HepG2 (cell line): Measurements from ENCODE around the gene DDX54. TPM values are rescaled to one million over a fixed set of nuclear protein-coding genes. Genes with fewer than 3 reads are reported as not detected.

Source experiments
- EED ChIP-seq: sonication (generic); formaldehyde crosslinking; IDR thresholded peaks from 2 replicates; pipeline ENCODE4 v1.5.0; 2020; ENCODE audit warnings: mild to moderate bottlenecking, missing genetic modification reagents
- FLYWCH1 ChIP-seq: sonication (generic); formaldehyde crosslinking; IDR thresholded peaks from 2 replicates; pipeline ENCODE4 v1.8.1; 2023; ENCODE audit warnings: mild to moderate bottlenecking, missing genetic modification reagents
- FOXO1 ChIP-seq: sonication (generic); formaldehyde crosslinking; IDR thresholded peaks from 2 replicates; pipeline ENCODE4 v1.4.0; 2020; ENCODE audit warnings: missing genetic modification reagents
- HDAC2 ChIP-seq: sonication (generic); formaldehyde crosslinking; IDR thresholded peaks from 2 replicates; pipeline ENCODE4 v1.4.0; 2020; ENCODE audit warnings: missing genetic modification reagents
- IKZF4 ChIP-seq: sonication (generic); formaldehyde crosslinking; IDR thresholded peaks from 2 replicates; pipeline ENCODE4 v1.5.1; 2020; ENCODE audit warnings: borderline replicate concordance, mild to moderate bottlenecking, low read depth, missing genetic modification reagents; ENCODE audit errors: not compliant biosample characterization
- NFATC3 ChIP-seq: sonication (generic); formaldehyde crosslinking; IDR thresholded peaks from 2 replicates; pipeline ENCODE4 v1.5.1; 2020; ENCODE audit warnings: mild to moderate bottlenecking, missing genetic modification reagents
- PAF1 ChIP-seq: IDR thresholded peaks from 2 replicates; pipeline ENCODE4 v1.6.1; 2016; ENCODE audit warnings: missing genetic modification reagents, missing compliant biosample characterization
- POGZ ChIP-seq: sonication (generic); formaldehyde crosslinking; IDR thresholded peaks from 2 replicates; pipeline ENCODE4 v1.4.0; 2020; ENCODE audit warnings: mild to moderate bottlenecking, missing genetic modification reagents
- SP4 ChIP-seq: sonication (generic); formaldehyde crosslinking; IDR thresholded peaks from 2 replicates; pipeline ENCODE4 v1.8.1; 2023; ENCODE audit warnings: mild to moderate bottlenecking, missing genetic modification reagents
- XRCC5 ChIP-seq: fragments of 200-400 bp; formaldehyde crosslinking; optimal IDR thresholded peaks from 2 replicates; pipeline ENCODE3; 2017; ENCODE audit warnings: mild to moderate bottlenecking, low read length
- ZFP82 ChIP-seq: sonication (generic); formaldehyde crosslinking; IDR thresholded peaks from 2 replicates; pipeline ENCODE4 v1.5.1; 2020; ENCODE audit warnings: mild to moderate bottlenecking, missing genetic modification reagents, borderline replicate concordance
- ZNF143 ChIP-seq: sonication (generic); formaldehyde crosslinking; IDR thresholded peaks from 2 replicates; pipeline ENCODE4 v1.4.0; 2020; ENCODE audit warnings: missing genetic modification reagents
- ZNF451 ChIP-seq: sonication (generic); formaldehyde crosslinking; IDR thresholded peaks from 2 replicates; pipeline ENCODE4 v1.5.0; 2020; ENCODE audit warnings: mild to moderate bottlenecking, missing genetic modification reagents
- ZNF563 ChIP-seq: sonication (generic); formaldehyde crosslinking; IDR thresholded peaks from 2 replicates; pipeline ENCODE4 v1.8.0; 2022; ENCODE audit warnings: mild to moderate bottlenecking, moderate library complexity, missing genetic modification reagents
- ZNF598 ChIP-seq: sonication (generic); formaldehyde crosslinking; IDR thresholded peaks from 2 replicates; pipeline ENCODE4 v1.5.1; 2020; ENCODE audit warnings: mild to moderate bottlenecking, missing genetic modification reagents, borderline replicate concordance
- ZNF766 ChIP-seq: sonication (generic); formaldehyde crosslinking; IDR thresholded peaks from 2 replicates; pipeline ENCODE4 v1.5.0; 2020; ENCODE audit warnings: missing genetic modification reagents, borderline replicate concordance
- polyA plus RNA-seq, 8 experiments: library from polyadenylated mRNA; depleted of rRNA in 3 of 8; stranded (reverse) in 7 of 8; unstranded in 1 of 8; fragments of >200 nt; fragmentation: Illumina TruSeq in 4 of 8; extraction: Trizol in 4 of 8; gene quantifications; 2 replicates each; pipeline versions ENCODE4 v1.2.1 to v1.2.3, GENCODE V29; 2011 to 2016; ENCODE audit warnings: low read depth in 4 of 8, missing spikeins in 1 of 8, mixed read lengths in 1 of 8; ENCODE audit not compliant: insufficient read depth in 1 of 8
- total RNA-seq, 5 experiments: library from RNA; depleted of rRNA; stranded (reverse); fragments of >200 nt; fragmentation: Illumina TruSeq; extraction: Trizol; gene quantifications; 2 replicates each; pipeline ENCODE4 v1.2.3, GENCODE V29; 2016; ENCODE audit warnings: low read depth in 1 of 5
- TF ChIP-seq, protein P1 (sequence below): sonication (generic); formaldehyde crosslinking; IDR thresholded peaks from 2 replicates; pipeline ENCODE4 v1.8.0; 2022; ENCODE audit warnings: low read depth, missing genetic modification reagents
- TF ChIP-seq, protein P2 (sequence below): sonication (generic); formaldehyde crosslinking; IDR thresholded peaks from 2 replicates; pipeline ENCODE4 v1.5.0; 2020; ENCODE audit warnings: mild to moderate bottlenecking, missing genetic modification reagents, borderline replicate concordance
- TF ChIP-seq, protein P3 (sequence below): IDR thresholded peaks from 2 replicates; pipeline ENCODE4 v1.6.1; 2012; ENCODE audit warnings: low read depth, low read length, improper control_type of control experiment
- TF ChIP-seq, protein P4 (sequence below): sonication (generic); formaldehyde crosslinking; IDR thresholded peaks from 2 replicates; pipeline ENCODE4 v1.4.0; 2020; ENCODE audit warnings: mild to moderate bottlenecking, missing genetic modification reagents
- TF ChIP-seq, protein P5 (sequence below): sonication (generic); formaldehyde crosslinking; IDR thresholded peaks from 2 replicates; pipeline ENCODE4 v1.8.0; 2023; ENCODE audit warnings: mild to moderate bottlenecking, missing genetic modification reagents

Gene DDX54
- total and polyA plus RNA-seq, 2 of the 13 experiments (the other 11 are each of a cell fraction or from before 2014, with no cell fraction given): 59.7 to 61.1 TPM

DNA sequence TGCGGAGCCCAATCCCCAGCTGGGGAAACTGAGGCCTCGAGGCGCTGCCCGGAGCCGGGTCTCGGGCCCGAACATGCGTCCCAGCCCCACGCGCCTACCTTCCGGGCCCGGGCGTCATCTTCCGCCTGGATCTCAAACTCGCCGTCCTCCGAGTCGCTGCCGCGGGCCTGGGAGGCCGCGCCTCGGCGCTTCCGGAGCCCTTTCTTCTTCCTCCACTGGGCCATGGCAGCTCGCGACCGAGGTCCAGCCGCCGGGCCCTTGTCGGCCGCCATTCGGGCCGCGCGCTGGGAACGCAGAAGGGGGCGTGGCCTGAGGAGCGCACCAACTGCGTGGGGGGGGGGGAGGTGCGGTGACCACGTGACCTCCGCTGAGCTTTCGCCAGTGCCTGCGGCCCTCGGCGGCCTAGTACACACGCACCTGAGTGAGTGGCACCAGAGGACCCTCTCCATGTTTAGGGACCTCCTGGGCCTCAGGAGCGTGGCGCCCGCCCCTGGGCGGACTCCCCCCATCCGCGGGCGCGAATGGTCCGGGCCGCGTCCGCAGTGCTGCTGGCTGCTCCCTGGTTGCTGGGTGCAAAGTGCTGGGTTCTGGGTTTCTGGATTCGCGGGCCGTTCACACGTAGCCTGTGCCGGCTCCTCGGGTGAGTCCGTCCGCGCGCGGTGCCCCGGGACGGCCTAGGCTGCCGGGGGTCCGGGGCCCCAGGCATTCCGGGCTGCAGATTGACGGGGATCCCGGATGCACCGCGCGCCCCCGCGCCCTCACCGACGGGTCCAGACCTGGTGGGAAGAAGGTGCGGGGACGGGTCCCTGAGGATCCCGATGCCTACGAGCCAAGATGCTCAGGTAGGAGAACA lies at the start of gene DDX54, which contains the start of gene RITA1 (continued):
- TF ChIP-seq, protein P1, sequence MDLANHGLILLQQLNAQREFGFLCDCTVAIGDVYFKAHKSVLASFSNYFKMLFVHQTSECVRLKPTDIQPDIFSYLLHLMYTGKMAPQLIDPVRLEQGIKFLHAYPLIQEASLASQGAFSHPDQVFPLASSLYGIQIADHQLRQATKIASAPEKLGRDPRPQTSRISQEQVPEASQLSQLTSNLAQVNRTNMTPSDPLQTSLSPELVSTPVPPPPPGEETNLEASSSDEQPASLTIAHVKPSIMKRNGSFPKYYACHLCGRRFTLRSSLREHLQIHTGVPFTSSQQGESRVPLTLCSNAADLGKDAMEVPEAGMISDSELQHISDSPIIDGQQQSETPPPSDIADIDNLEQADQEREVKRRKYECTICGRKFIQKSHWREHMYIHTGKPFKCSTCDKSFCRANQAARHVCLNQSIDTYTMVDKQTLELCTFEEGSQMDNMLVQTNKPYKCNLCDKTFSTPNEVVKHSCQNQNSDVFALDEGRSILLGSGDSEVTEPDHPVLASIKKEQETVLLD (CRISPR knock-in tag): 0 out of 2 replicates have a peak, but pooled peaks have one; percentile 50
- TF ChIP-seq HDAC2 (CRISPR knock-in tag) (no peak), EED (CRISPR knock-in tag) (no peak; the same call in 1 of the 2 replicates), IKZF4 (CRISPR knock-in tag) (no peak), ZNF563 (CRISPR knock-in tag) (peak; percentile 67; the same call in 1 of the 2 replicates), ZNF451 (peak; percentile 81), FOXO1 (CRISPR knock-in tag) (no peak), XRCC5 (peak; percentile 49), ZNF143 (no peak), ZFP82 (CRISPR knock-in tag) (0 out of 2 replicates have a peak, but pooled peaks have one; percentile 28), POGZ (CRISPR knock-in tag) (peak; percentile 71), FLYWCH1 (no peak), ZNF766 (CRISPR knock-in tag) (peak; percentile 52; the same call in 1 of the 2 replicates), ZNF598 (CRISPR knock-in tag) (peak; percentile 81), NFATC3 (CRISPR knock-in tag) (no peak; the same call in none of the 2 replicates), SP4 (CRISPR knock-in tag) (peak; percentile 71; the same call in 1 of the 2 replicates), PAF1 (CRISPR knock-in tag) (no peak)
- TF ChIP-seq, protein P2, sequence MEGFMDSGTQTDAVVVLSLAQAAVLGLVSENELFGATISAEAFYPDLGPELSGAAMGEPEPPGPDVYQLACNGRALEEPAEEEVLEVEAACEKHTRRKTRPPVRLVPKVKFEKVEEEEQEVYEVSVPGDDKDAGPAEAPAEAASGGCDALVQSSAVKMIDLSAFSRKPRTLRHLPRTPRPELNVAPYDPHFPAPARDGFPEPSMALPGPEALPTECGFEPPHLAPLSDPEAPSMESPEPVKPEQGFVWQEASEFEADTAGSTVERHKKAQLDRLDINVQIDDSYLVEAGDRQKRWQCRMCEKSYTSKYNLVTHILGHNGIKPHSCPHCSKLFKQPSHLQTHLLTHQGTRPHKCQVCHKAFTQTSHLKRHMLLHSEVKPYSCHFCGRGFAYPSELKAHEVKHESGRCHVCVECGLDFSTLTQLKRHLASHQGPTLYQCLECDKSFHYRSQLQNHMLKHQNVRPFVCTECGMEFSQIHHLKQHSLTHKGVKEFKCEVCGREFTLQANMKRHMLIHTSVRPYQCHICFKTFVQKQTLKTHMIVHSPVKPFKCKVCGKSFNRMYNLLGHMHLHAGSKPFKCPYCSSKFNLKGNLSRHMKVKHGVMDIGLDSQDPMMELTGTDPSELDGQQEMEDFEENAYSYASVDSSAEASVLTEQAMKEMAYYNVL: 0 out of 2 replicates have a peak, but pooled peaks have one; percentile 30
- TF ChIP-seq, protein P3, sequence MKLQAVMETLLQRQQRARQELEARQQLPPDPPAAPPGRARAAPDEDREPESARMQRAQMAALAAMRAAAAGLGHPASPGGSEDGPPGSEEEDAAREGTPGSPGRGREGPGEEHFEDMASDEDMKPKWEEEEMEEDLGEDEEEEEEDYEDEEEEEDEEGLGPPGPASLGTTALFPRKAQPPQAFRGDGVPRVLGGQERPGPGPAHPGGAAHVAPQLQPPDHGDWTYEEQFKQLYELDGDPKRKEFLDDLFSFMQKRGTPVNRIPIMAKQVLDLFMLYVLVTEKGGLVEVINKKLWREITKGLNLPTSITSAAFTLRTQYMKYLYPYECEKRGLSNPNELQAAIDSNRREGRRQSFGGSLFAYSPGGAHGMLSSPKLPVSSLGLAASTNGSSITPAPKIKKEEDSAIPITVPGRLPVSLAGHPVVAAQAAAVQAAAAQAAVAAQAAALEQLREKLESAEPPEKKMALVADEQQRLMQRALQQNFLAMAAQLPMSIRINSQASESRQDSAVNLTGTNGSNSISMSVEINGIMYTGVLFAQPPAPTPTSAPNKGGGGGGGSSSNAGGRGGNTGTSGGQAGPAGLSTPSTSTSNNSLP: no peak
- TF ChIP-seq, protein P4, sequence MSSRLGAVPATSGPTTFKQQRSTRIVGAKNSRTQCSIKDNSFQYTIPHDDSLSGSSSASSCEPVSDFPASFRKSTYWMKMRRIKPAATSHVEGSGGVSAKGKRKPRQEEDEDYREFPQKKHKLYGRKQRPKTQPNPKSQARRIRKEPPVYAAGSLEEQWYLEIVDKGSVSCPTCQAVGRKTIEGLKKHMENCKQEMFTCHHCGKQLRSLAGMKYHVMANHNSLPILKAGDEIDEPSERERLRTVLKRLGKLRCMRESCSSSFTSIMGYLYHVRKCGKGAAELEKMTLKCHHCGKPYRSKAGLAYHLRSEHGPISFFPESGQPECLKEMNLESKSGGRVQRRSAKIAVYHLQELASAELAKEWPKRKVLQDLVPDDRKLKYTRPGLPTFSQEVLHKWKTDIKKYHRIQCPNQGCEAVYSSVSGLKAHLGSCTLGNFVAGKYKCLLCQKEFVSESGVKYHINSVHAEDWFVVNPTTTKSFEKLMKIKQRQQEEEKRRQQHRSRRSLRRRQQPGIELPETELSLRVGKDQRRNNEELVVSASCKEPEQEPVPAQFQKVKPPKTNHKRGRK (CRISPR knock-in tag): no peak
- TF ChIP-seq, protein P5, sequence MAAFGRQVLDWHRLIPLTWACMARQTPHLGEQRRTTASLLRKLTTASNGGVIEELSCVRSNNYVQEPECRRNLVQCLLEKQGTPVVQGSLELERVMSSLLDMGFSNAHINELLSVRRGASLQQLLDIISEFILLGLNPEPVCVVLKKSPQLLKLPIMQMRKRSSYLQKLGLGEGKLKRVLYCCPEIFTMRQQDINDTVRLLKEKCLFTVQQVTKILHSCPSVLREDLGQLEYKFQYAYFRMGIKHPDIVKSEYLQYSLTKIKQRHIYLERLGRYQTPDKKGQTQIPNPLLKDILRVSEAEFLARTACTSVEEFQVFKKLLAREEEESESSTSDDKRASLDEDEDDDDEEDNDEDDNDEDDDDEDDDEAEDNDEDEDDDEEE (CRISPR knock-in tag): peak; percentile 21; the same call in 1 of the 2 replicates
